ENCODE data around the gene TECPR2. TPM values are rescaled to one million over a fixed set of nuclear protein-coding genes. Genes with fewer than 3 reads are reported as not detected.
A peak's percentile ranks its signal among the peaks of the same experiment; 100 is the strongest.

Gene TECPR2
- total and polyA plus RNA-seq, 10 of the 15 experiments (the other 5 are each of a cell fraction or from before 2014, with no cell fraction given) = 0.15 to 10.0 (median 3.0) TPM

- TF ChIP-seq SIN3A (IDR thresholded peaks at IDR 0.05; ENCODE audit: low read depth, low read length) (peak; percentile 71), E2F4 (IDR thresholded peaks at IDR 0.05; ENCODE audit: low read depth, low read length) (no peak), RUNX3 (IDR thresholded peaks at IDR 0.05; ENCODE audit: low read length) (peak; percentile 50), RAD51 (IDR thresholded peaks at IDR 0.05) (no peak), YY1 (IDR thresholded peaks at IDR 0.05; ENCODE audit: low read depth, low read length) (peak; percentile 96), IRF4 (IDR thresholded peaks at IDR 0.05; ENCODE audit: low read depth, low read length) (no peak), LARP7 (IDR thresholded peaks at IDR 0.05) (peak; percentile 84; the same call in 1 of the 2 replicates), FOXM1 (IDR thresholded peaks at IDR 0.05; ENCODE audit: low read depth, low read length) (no peak), ZBTB4 (CRISPR knock-in tag; IDR thresholded peaks at IDR 0.05) (no peak), RELB (IDR thresholded peaks at IDR 0.05; ENCODE audit: low read depth) (peak; percentile 56), IRF5 (IDR thresholded peaks at IDR 0.05; ENCODE audit: borderline replicate concordance) (no peak), POLR2AphosphoS2 (IDR thresholded peaks at IDR 0.05; ENCODE audit: low read depth, low read length) (0 out of 2 replicates have a peak, but pooled peaks have one; percentile 48), ZSCAN29 (IDR thresholded peaks at IDR 0.05) (peak; percentile 62; the same call in 1 of the 2 replicates), TARDBP (IDR thresholded peaks at IDR 0.05; ENCODE audit: borderline replicate concordance) (peak; percentile 93), TCF3 (IDR thresholded peaks at IDR 0.05; ENCODE audit: borderline replicate concordance, insufficient read depth, low read depth, low read length) (no peak), PKNOX1 (IDR thresholded peaks at IDR 0.05) (no peak), ZNF207 (IDR thresholded peaks at IDR 0.05; ENCODE audit: borderline replicate concordance) (peak; percentile 89), CREB1 (IDR thresholded peaks at IDR 0.05; ENCODE audit: low read depth) (peak; percentile 97)
Measured at GRCh38 chr14:102319351-102320032, 43.2 kb upstream of the TECPR2 start, which contains the start of gene ZNF839 (continued).

Measured in GM12878 (cell line).